ENCODE data around the gene RNFT2. TPM values are rescaled to one million over a fixed set of nuclear protein-coding genes. Genes with fewer than 3 reads are reported as not detected.
A peak's percentile ranks its signal among the peaks of the same experiment; 100 is the strongest.

The RNFT2 gene
- total RNA-seq, 1 donor, result 2.3 TPM

- TF ChIP-seq, protein P1, sequence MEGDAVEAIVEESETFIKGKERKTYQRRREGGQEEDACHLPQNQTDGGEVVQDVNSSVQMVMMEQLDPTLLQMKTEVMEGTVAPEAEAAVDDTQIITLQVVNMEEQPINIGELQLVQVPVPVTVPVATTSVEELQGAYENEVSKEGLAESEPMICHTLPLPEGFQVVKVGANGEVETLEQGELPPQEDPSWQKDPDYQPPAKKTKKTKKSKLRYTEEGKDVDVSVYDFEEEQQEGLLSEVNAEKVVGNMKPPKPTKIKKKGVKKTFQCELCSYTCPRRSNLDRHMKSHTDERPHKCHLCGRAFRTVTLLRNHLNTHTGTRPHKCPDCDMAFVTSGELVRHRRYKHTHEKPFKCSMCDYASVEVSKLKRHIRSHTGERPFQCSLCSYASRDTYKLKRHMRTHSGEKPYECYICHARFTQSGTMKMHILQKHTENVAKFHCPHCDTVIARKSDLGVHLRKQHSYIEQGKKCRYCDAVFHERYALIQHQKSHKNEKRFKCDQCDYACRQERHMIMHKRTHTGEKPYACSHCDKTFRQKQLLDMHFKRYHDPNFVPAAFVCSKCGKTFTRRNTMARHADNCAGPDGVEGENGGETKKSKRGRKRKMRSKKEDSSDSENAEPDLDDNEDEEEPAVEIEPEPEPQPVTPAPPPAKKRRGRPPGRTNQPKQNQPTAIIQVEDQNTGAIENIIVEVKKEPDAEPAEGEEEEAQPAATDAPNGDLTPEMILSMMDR (IDR thresholded peaks at IDR 0.05; ENCODE audit: insufficient read depth, low read length), result no peak
- H3K4me3 ChIP-seq (ENCODE audit: low read depth, low read length), result peak overlapping the region; percentile 31
- peak; percentile 24 for DNase-seq (ENCODE audit: low read depth)
Observed at GRCh38 chr12:116880817-116881324, 142.8 kb downstream of the RNFT2 start.

DNA sequence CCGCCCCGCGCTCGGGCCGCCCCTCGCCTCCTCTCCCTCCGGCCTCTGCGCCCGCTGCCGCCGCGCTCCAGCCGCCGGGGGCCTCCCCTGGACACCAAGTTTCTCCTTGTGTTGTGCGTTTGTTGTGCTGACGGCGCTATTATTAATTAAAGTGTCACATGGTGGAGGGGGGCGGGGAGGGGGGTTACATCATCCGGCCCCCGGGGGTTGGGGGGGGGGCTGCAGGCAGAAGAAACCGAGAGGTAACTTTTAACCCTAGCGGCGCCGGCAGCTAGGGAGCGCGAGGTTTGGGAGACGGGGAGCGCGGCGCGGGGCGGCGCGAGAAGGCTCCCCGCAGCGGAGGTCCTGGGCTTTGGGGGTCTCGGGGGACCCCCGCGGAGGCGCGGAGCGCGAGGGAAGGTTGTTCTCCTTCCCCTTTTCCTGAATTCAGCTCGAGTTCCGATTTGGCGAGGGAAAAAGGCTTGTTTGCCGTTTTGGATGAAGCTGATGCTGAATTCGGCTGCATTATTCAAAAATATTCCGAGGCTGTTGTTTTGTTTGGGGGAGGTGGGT is 143.3 kb downstream of the RNFT2 start, which contains the start of gene HRK:
Gene HRK (minus strand): TSS at position 117 of the 552 bp plus-strand sequence. CDS start 134 bp downstream, outside the sequence.
- H3K4me3 ChIP-seq (ENCODE audit: low read depth, low read length), result peak within 1 kb of the TSS; percentile 37
- TF ChIP-seq, protein P1 (IDR thresholded peaks at IDR 0.05; ENCODE audit: insufficient read depth, low read length), result no peak
- no peak for DNase-seq (ENCODE audit: low read depth)

DNA sequence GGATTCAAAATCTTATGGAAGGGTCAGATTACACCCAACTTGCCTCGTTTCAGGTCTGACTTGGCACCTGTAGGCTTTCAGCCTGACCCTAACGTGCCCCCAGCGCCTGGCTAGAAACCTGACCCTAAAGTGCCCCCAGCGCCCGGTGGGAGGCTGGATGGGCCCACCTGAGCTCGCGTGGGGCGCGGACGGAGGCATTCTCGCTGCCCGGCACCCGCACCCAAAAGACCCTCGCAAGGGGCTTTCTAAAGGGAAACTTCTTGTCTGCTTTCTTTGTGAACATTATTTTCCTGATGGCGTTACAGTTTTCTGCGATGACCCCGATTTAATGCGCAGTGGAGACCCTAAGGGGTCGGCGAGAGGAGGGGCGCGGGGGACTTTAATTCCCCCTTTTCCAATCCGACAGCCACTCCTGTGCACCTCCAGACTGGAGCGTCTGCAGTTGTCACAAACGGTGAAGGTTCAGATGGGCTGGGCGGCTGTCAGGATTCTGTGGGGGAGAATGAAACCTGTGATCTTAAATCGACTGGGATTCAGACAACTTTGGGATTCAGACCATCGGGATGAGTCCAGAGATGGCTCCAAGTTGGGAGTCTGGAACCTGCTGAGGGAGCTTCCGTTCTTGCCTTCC is 143.9 kb downstream of the RNFT2 start:
- TF ChIP-seq, protein P1 (IDR thresholded peaks at IDR 0.05; ENCODE audit: insufficient read depth, low read length), result no peak
- H3K4me3 ChIP-seq (ENCODE audit: low read depth, low read length), result no peak overlapping the region
- DNase-seq (ENCODE audit: low read depth), result no peak

- TF ChIP-seq, protein P1 (IDR thresholded peaks at IDR 0.05; ENCODE audit: insufficient read depth, low read length), result peak; percentile 37
- no peak overlapping the region for H3K4me3 ChIP-seq (ENCODE audit: low read depth, low read length)
- peak; percentile 64 for DNase-seq (ENCODE audit: low read depth)
Observed at GRCh38 chr12:116882742-116883141, 144.6 kb downstream of the RNFT2 start.

DNA sequence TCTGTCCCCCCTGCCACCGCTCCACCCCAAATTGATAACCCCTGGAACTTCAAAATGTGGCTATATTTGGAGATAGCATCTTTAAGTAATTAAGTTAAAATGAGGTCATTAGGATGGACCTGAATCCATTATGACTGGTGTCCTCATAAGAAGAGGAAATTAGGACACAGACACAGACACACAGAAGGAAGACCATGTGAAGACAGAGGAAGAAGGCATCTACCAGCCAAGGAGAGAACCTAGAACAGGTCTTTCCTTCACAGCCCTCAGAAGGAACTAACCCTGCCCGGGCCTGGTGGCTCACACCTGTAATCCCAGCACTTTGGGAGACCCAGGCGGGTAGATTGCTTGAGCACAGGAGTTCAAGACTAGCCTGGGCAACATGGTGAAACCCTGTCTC is 146.8 kb downstream of the RNFT2 start:
- H3K4me3 ChIP-seq (ENCODE audit: low read depth, low read length), result no peak overlapping the region
- TF ChIP-seq, protein P1 (IDR thresholded peaks at IDR 0.05; ENCODE audit: insufficient read depth, low read length), result no peak
- DNase-seq (ENCODE audit: low read depth), result no peak

GRCh38 chr12:116885491-116885890 is 147.4 kb downstream of the RNFT2 start:
- DNase-seq (ENCODE audit: low read depth), result no peak
- TF ChIP-seq, protein P1 (IDR thresholded peaks at IDR 0.05; ENCODE audit: insufficient read depth, low read length), result no peak
- no peak overlapping the region for H3K4me3 ChIP-seq (ENCODE audit: low read depth, low read length)
